CD14-positive monocyte (primary cell): ENCODE measurements around the gene FAM13C. TPM values are rescaled to one million over a fixed set of nuclear protein-coding genes. Genes with fewer than 3 reads are reported as not detected.

ENCODE experiments used
- DNase-seq, 3 donors: peaks; one replicate each; pipeline ENCODE4 v3.0.0-alpha.2; 2011 to 2022
- H2AFZ ChIP-seq: 2 replicates; pipeline ENCODE4 v1.6.0; 2012; ENCODE audit warnings: mild to moderate bottlenecking, low read depth, low read length, inconsistent platforms; ENCODE audit not compliant: insufficient read depth, poor library complexity, severe bottlenecking
- H3K27ac ChIP-seq, 2 donors: 1 replicate in 1 of 2; 2 replicates in 1 of 2; pipeline ENCODE4 v1.5.1; 2012 to 2013; ENCODE audit warnings: low read length in 2 of 2, control low read depth in 1 of 2, inconsistent platforms in 1 of 2, low read depth in 1 of 2, mild to moderate bottlenecking in 1 of 2
- H3K27me3 ChIP-seq, 2 donors: one replicate each; pipeline versions ENCODE4 v1.6.0 to v1.6.1; 2011 to 2013; ENCODE audit warnings: low read length in 2 of 2; ENCODE audit not compliant: control insufficient read depth in 2 of 2, insufficient read depth in 2 of 2
- H3K36me3 ChIP-seq, 2 donors: replicated peaks in 1 of 2; 1 replicate in 1 of 2; 2 replicates in 1 of 2; pipeline versions ENCODE4 v1.5.1 to v1.6.1; 2012 to 2013; ENCODE audit warnings: low read length in 2 of 2, control low read depth in 1 of 2, inconsistent platforms in 1 of 2, mild to moderate bottlenecking in 1 of 2; ENCODE audit not compliant: insufficient read depth in 2 of 2, control insufficient read depth in 1 of 2
- H3K4me1 ChIP-seq, 2 donors: 1 replicate in 1 of 2; 2 replicates in 1 of 2; pipeline versions ENCODE4 v1.5.1 to v1.6.1; 2012 to 2013; ENCODE audit warnings: low read length in 2 of 2, control low read depth in 1 of 2, inconsistent platforms in 1 of 2, mild to moderate bottlenecking in 1 of 2, moderate library complexity in 1 of 2; ENCODE audit not compliant: insufficient read depth in 2 of 2, control insufficient read depth in 1 of 2
- H3K4me2 ChIP-seq: replicated peaks from 2 replicates; pipeline ENCODE3; 2012; ENCODE audit warnings: low read length, moderate library complexity, mild to moderate bottlenecking; ENCODE audit not compliant: poor library complexity, severe bottlenecking; ENCODE audit errors: extremely low read depth
- H3K4me3 ChIP-seq, 3 experiments: fragments of 200-600 bp in 1 of 3; sonication (generic) in 1 of 3; replicated peaks in 1 of 3; 1 replicate in 2 of 3; 2 replicates in 1 of 3; pipeline ENCODE4 v1.5.1; 2011 to 2013; ENCODE audit warnings: low read length in 3 of 3, mild to moderate bottlenecking in 3 of 3, control low read depth in 2 of 3, low read depth in 2 of 3, inconsistent platforms in 1 of 3, moderate library complexity in 1 of 3
- H3K79me2 ChIP-seq: 2 replicates; pipeline ENCODE4 v1.6.0; 2012; ENCODE audit warnings: mild to moderate bottlenecking, control low read depth, inconsistent platforms, low read length, moderate library complexity; ENCODE audit not compliant: insufficient read depth
- H3K9ac ChIP-seq: 2 replicates; pipeline ENCODE4 v1.6.0; 2017; ENCODE audit warnings: low read length, mild to moderate bottlenecking; ENCODE audit not compliant: insufficient read depth, poor library complexity, severe bottlenecking
- H3K9me3 ChIP-seq, 2 donors: replicated peaks in 1 of 2; 1 replicate in 1 of 2; 2 replicates in 1 of 2; pipeline versions ENCODE4 v1.5.1 to v1.6.1; 2012 to 2013; ENCODE audit warnings: low read length in 2 of 2, control low read depth in 1 of 2; ENCODE audit not compliant: control insufficient read depth in 1 of 2, insufficient read depth in 1 of 2
- H4K20me1 ChIP-seq: 2 replicates; pipeline ENCODE4 v1.6.0; 2012; ENCODE audit warnings: mild to moderate bottlenecking, low read length, control low read depth, moderate library complexity; ENCODE audit not compliant: insufficient read depth
- H3K27ac Mint-ChIP-seq, 7 donors: one replicate each; pipeline ENCODE4 v1.8.0; 2020; ENCODE audit warnings: mild to moderate bottlenecking in 7 of 7, mixed read lengths in 7 of 7, moderate library complexity in 6 of 7, inconsistent platforms in 2 of 7
- H3K27me3 Mint-ChIP-seq, 3 donors: one replicate each; pipeline ENCODE4 v1.8.0; 2021 to 2022; ENCODE audit warnings: low read depth in 3 of 3, mild to moderate bottlenecking in 3 of 3, mixed read lengths in 3 of 3, moderate library complexity in 3 of 3, inconsistent platforms in 1 of 3
- H3K36me3 Mint-ChIP-seq, 2 donors: one replicate each; pipeline ENCODE4 v1.8.0; 2020; ENCODE audit warnings: mixed read lengths in 2 of 2, inconsistent platforms in 1 of 2, mild to moderate bottlenecking in 1 of 2
- H3K4me1 Mint-ChIP-seq: one replicate; pipeline ENCODE4 v1.8.0; 2020; ENCODE audit warnings: mild to moderate bottlenecking, mixed read lengths
- H3K4me3 Mint-ChIP-seq, 2 donors: one replicate each; pipeline ENCODE4 v1.8.0; 2020; ENCODE audit warnings: mild to moderate bottlenecking in 2 of 2, mixed read lengths in 2 of 2, moderate library complexity in 1 of 2
- H3K9me3 Mint-ChIP-seq, 7 donors: one replicate each; pipeline ENCODE4 v1.8.0; 2020 to 2022; ENCODE audit warnings: mixed read lengths in 7 of 7, mild to moderate bottlenecking in 6 of 7, moderate library complexity in 6 of 7, inconsistent platforms in 2 of 7
- WGBS: methylation state at CpG from one replicate; pipeline ENCODE4 v1.1.5; 2013; ENCODE audit warnings: missing lambda C conversion rate; ENCODE audit not compliant: insufficient coverage; 5-methylcytosine and 5-hydroxymethylcytosine counted together
- intact Hi-C, 2 donors: fragments of 100-400 bp; cut with micrococcal nuclease; formaldehyde crosslinking; loops; one replicate each; pipeline versions ENCODE4 v1.15.0 to v1.15.1; 2023
- polyA plus RNA-seq, 3 donors: library from polyadenylated mRNA; depleted of rRNA in 1 of 3; unstranded in 2 of 3; stranded (reverse) in 1 of 3; fragments of 300-500 nt in 2 of 3; fragments of >200 nt in 1 of 3; fragmentation: Illumina TruSeq in 2 of 3; gene quantifications; 1 replicate in 2 of 3; 2 replicates in 1 of 3; pipeline ENCODE4 v1.2.3, GENCODE V29; 2012 to 2021
- TF ChIP-seq, protein P1 (sequence below): fragments of 200-600 bp; IDR thresholded peaks from one replicate; pipeline ENCODE4 v1.8.0; 2022; ENCODE audit warnings: antibody characterized with exemption, mild to moderate bottlenecking

FAM13C gene
- polyA plus RNA-seq, 3 donors: not detected

DNA sequence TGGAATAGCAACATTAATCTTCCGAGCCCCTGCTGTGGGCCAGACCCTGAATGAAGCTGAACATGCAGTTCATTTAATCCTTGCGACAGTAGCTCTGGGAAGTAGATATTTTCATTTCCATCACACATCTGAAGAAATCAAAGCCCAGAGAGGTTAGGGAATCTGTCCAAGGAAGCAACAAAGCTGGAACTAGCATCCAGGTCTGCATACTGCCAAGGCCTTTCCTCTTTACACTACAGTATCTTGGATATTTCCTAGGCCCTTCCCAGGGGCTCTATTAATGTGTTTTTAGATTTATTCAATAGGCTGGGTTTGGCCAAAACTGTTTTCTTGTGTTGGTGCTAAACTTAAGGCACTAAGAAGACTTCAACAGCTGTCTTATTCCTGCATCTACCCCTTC, 48.1 kb downstream of the FAM13C start:
- TF ChIP-seq, protein P1, sequence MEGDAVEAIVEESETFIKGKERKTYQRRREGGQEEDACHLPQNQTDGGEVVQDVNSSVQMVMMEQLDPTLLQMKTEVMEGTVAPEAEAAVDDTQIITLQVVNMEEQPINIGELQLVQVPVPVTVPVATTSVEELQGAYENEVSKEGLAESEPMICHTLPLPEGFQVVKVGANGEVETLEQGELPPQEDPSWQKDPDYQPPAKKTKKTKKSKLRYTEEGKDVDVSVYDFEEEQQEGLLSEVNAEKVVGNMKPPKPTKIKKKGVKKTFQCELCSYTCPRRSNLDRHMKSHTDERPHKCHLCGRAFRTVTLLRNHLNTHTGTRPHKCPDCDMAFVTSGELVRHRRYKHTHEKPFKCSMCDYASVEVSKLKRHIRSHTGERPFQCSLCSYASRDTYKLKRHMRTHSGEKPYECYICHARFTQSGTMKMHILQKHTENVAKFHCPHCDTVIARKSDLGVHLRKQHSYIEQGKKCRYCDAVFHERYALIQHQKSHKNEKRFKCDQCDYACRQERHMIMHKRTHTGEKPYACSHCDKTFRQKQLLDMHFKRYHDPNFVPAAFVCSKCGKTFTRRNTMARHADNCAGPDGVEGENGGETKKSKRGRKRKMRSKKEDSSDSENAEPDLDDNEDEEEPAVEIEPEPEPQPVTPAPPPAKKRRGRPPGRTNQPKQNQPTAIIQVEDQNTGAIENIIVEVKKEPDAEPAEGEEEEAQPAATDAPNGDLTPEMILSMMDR: no peak
- Mint-ChIP-seq H3K4me1 (no peaks in the 10 kb centered on the region), H3K4me3 (no peak overlapping the region), H3K27ac (no peak overlapping the region), H3K9me3 (peaks cover 0 to 4% (median 0%) of the 10 kb centered on the region in 7 donors), H3K27me3 (no peaks in the 10 kb centered on the region), H3K36me3 (no peaks in the 10 kb centered on the region)
- Histone ChIP-seq H3K9me3 (no peaks in the 10 kb centered on the region), H3K27me3 (no peaks in the 10 kb centered on the region), H3K36me3 (no peaks in the 10 kb centered on the region), H3K4me3 (no peak overlapping the region), H3K4me1 (no peaks in the 10 kb centered on the region), H2AFZ (no peak overlapping the region), H3K4me2 (no peak overlapping the region), H3K27ac (no peak overlapping the region), H4K20me1 (no peaks in the 10 kb centered on the region), H3K9ac (no peak overlapping the region), H3K79me2 (no peaks in the 10 kb centered on the region)
- WGBS: no CpG with 5 or more reads among the region's 2 CpGs
- intact Hi-C loops: no loop called here
- DNase-seq: no peak

GRCh38 chr10:59312247-59312646, 50.1 kb downstream of the FAM13C start:
- WGBS: 100% methylated on average over 2 of the region's 2 CpGs
- intact Hi-C loops: no loop called here
- H3K36me3 Mint-ChIP-seq: no peaks in the 10 kb centered on the region
- no peaks in the 10 kb centered on the region for H4K20me1 ChIP-seq
- no peaks in the 10 kb centered on the region for H3K9me3 ChIP-seq
- peaks cover 0 to 2% (median 0%) of the 10 kb centered on the region in 3 donors for H3K27me3 Mint-ChIP-seq
- no peak overlapping the region for H3K4me3 Mint-ChIP-seq
- no peak overlapping the region for H3K27ac ChIP-seq
- no peak overlapping the region for H2AFZ ChIP-seq
- no peak overlapping the region for H3K4me3 ChIP-seq
- no peaks in the 10 kb centered on the region for H3K36me3 ChIP-seq
- no peaks in the 10 kb centered on the region for H3K4me1 ChIP-seq
- peaks cover 0 to 12% (median 3%) of the 10 kb centered on the region in 7 donors for H3K9me3 Mint-ChIP-seq
- no peaks in the 10 kb centered on the region for H3K4me1 Mint-ChIP-seq
- H3K27ac Mint-ChIP-seq: no peak overlapping the region
- no peaks in the 10 kb centered on the region for H3K27me3 ChIP-seq
- no peak overlapping the region for H3K9ac ChIP-seq
- DNase-seq: no peak
- no peaks in the 10 kb centered on the region for H3K79me2 ChIP-seq
- no peak overlapping the region for H3K4me2 ChIP-seq
- TF ChIP-seq, protein P1: no peak
